ENCODE data around the gene TGFB2. TPM values are rescaled to one million over a fixed set of nuclear protein-coding genes. Genes with fewer than 3 reads are reported as not detected.

Gene TGFB2
- under 1 TPM in 1 of 3 donors, not detected in 2; 0.07 TPM for total RNA-seq
- total RNA-seq (2013), result 0.81 TPM

DNA sequence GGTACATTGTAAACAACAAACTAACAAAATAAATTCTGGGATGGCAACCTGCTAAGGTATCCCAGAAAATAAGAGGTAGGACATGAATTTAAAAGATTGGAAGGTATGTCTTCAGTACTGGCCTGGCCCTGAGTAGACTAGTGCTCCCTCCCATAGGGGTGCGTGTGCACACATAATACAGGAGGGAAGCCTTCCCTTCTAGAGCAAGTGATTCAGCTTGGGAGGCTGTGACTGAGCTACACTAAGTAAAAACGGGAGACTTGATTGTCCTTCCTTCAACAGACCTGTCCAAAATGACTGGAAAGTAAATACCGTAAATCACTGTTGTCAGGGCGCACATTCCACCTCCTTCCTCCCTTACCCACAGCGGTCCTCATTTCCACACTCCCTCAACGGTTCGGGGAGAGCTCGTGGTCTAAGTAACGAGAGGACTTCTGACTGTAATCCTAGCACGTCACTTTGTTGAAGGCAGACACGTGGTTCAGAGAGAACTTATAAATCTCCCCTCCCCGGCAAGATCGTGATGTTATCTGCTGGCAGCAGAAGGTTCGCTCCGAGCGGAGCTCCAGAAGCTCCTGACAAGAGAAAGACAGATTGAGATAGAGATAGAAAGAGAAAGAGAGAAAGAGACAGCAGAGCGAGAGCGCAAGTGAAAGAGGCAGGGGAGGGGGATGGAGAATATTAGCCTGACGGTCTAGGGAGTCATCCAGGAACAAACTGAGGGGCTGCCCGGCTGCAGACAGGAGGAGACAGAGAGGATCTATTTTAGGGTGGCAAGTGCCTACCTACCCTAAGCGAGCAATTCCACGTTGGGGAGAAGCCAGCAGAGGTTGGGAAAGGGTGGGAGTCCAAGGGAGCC, at the start of gene TGFB2:
TSS of gene TGFB2 (plus strand) at position 523 of the 859 bp plus-strand sequence. CDS start 1,366 bp downstream, outside the sequence.
- H3K36me3 Mint-ChIP-seq, result no peaks in the 10 kb centered on the region
- no peaks in the 10 kb centered on the region for H3K9me3 ChIP-seq (ENCODE audit: control insufficient read depth, insufficient read depth, low read length)
- peak within 1 kb of the TSS; percentile 43 for H3K4me3 ChIP-seq (ENCODE audit: low read length)
- intact Hi-C loops (cut with micrococcal nuclease), result no loop called here
- WGBS (ENCODE audit: insufficient coverage), result 5% methylated on average over 22 of the region's 22 CpGs
- peak in 1 of 2 donors; percentile 30 for DNase-seq
- TF ChIP-seq, protein P1, sequence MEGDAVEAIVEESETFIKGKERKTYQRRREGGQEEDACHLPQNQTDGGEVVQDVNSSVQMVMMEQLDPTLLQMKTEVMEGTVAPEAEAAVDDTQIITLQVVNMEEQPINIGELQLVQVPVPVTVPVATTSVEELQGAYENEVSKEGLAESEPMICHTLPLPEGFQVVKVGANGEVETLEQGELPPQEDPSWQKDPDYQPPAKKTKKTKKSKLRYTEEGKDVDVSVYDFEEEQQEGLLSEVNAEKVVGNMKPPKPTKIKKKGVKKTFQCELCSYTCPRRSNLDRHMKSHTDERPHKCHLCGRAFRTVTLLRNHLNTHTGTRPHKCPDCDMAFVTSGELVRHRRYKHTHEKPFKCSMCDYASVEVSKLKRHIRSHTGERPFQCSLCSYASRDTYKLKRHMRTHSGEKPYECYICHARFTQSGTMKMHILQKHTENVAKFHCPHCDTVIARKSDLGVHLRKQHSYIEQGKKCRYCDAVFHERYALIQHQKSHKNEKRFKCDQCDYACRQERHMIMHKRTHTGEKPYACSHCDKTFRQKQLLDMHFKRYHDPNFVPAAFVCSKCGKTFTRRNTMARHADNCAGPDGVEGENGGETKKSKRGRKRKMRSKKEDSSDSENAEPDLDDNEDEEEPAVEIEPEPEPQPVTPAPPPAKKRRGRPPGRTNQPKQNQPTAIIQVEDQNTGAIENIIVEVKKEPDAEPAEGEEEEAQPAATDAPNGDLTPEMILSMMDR (IDR thresholded peaks at IDR 0.05), result no peak
- no peaks in the 10 kb centered on the region for H3K9me3 Mint-ChIP-seq
- no peak within 1 kb of the TSS for H3K4me3 Mint-ChIP-seq
- H3K36me3 ChIP-seq (ENCODE audit: control insufficient read depth, insufficient read depth, low read length), result no peaks in the 10 kb centered on the region
- peaks cover 8% of the 10 kb centered on the region for H3K27me3 ChIP-seq (ENCODE audit: control insufficient read depth, insufficient read depth, low read length)
- H3K27ac ChIP-seq (ENCODE audit: low read length), result no peak within 1 kb of the TSS
- H3K4me1 ChIP-seq (ENCODE audit: control insufficient read depth, insufficient read depth, low read length), result peaks cover 26% of the 10 kb centered on the region
- ATAC-seq, result peak in 2 of 3 donors; percentile 23 to 40
- peaks cover 25 to 36% of the 10 kb centered on the region in 2 donors for H3K27me3 Mint-ChIP-seq (ENCODE audit: low read depth in 2 of 2)
- H3K4me1 Mint-ChIP-seq, result peaks cover 0 to 19% of the 10 kb centered on the region in 2 donors
- H3K27ac Mint-ChIP-seq, result peak within 1 kb of the TSS in 1 of 2 donors; percentile 10

DNA sequence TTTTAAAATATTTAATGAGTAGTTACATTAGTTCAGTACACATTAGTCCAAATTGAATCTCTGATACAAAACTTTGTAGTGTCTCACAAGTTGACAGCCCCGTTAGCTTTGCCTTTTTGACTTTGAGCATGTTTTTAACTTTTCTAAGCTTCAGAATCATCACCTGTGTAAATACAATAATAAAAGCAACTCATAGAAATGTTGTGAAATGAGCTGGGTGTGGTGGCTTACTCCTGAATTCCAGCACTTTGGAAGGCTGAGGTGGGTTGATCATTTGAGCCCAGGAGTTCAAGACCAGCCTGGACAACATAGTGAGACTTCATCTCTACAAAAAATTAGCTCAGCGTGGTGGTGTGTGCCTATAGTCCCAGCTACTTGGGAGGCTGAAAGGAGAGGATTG, 49.0 kb upstream of the TGFB2 start:
- Mint-ChIP-seq H3K27ac (no peak overlapping the region), H3K27me3 (ENCODE audit: low read depth in 2 of 2) (no peaks in the 10 kb centered on the region), H3K4me1 (peaks cover 0 to 5% of the 10 kb centered on the region in 2 donors), H3K4me3 (no peak overlapping the region), H3K9me3 (no peaks in the 10 kb centered on the region), H3K36me3 (no peaks in the 10 kb centered on the region)
- H3K27me3 ChIP-seq (ENCODE audit: control insufficient read depth, insufficient read depth, low read length), result no peaks in the 10 kb centered on the region
- intact Hi-C loops (cut with micrococcal nuclease), result no loop called here
- no peaks in the 10 kb centered on the region for H3K4me1 ChIP-seq (ENCODE audit: control insufficient read depth, insufficient read depth, low read length)
- ATAC-seq, result no peak
- DNase-seq, result no peak
- no peaks in the 10 kb centered on the region for H3K9me3 ChIP-seq (ENCODE audit: control insufficient read depth, insufficient read depth, low read length)
- H3K27ac ChIP-seq (ENCODE audit: low read length), result no peak overlapping the region
- TF ChIP-seq, protein P1 (IDR thresholded peaks at IDR 0.05), result no peak
- 91% methylated on average over 2 of the region's 2 CpGs for WGBS (ENCODE audit: insufficient coverage)
- peaks cover 5% of the 10 kb centered on the region for H3K36me3 ChIP-seq (ENCODE audit: control insufficient read depth, insufficient read depth, low read length)
- no peak overlapping the region for H3K4me3 ChIP-seq (ENCODE audit: low read length)

DNA sequence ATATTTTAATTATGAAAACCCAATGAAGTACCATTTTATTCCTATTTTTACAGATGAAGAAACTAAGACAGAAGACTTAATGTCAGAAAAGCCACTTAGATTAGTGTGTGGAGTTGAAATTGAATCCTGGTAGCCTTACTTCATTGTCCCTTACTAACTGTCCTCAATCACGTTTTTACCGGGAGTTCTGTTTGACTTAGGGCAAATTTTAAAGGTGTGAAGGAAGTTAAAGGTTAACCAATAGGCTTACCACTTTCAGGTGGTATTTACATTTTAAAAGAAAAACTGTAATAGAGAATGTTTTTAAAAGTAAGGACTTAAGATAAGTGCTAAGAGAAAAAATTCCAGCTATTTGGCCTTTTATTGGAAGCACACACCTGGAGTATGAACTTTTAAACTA, 47.7 kb upstream of the TGFB2 start:
- Histone ChIP-seq H3K9me3 (ENCODE audit: control insufficient read depth, insufficient read depth, low read length) (no peaks in the 10 kb centered on the region), H3K27ac (ENCODE audit: low read length) (no peak overlapping the region), H3K4me1 (ENCODE audit: control insufficient read depth, insufficient read depth, low read length) (no peaks in the 10 kb centered on the region), H3K4me3 (ENCODE audit: low read length) (no peak overlapping the region), H3K27me3 (ENCODE audit: control insufficient read depth, insufficient read depth, low read length) (no peaks in the 10 kb centered on the region), H3K36me3 (ENCODE audit: control insufficient read depth, insufficient read depth, low read length) (peaks cover 8% of the 10 kb centered on the region)
- Mint-ChIP-seq H3K27ac (no peak overlapping the region), H3K9me3 (no peaks in the 10 kb centered on the region), H3K36me3 (no peaks in the 10 kb centered on the region), H3K27me3 (ENCODE audit: low read depth in 2 of 2) (no peaks in the 10 kb centered on the region), H3K4me1 (peaks cover 0 to 5% of the 10 kb centered on the region in 2 donors), H3K4me3 (no peak overlapping the region)
- TF ChIP-seq, protein P1 (IDR thresholded peaks at IDR 0.05), result no peak
- DNase-seq (no peak), ATAC-seq (no peak)
- WGBS (ENCODE audit: insufficient coverage), result no CpG with 5 or more reads among the region's 2 CpGs
- intact Hi-C loops (cut with micrococcal nuclease), result no loop called here
